Activated T-cell treated with anti-CD3 and anti-CD28 coated beads, Interleukin-2, amount 50 U/mL, for 4 hours (primary cell): ENCODE measurements around the gene PCK1. TPM values are rescaled to one million over a fixed set of nuclear protein-coding genes. Genes with fewer than 3 reads are reported as not detected.
A peak's percentile ranks its signal among the peaks of the same experiment; 100 is the strongest.

Experiments used
- ATAC-seq, 2 donors: fragments of 200-7000 bp; cut with Tn5 transposase; one replicate each; pipeline ENCODE4 v1.10.0; 2021
- DNase-seq: peaks from one replicate; pipeline ENCODE4 v3.0.0-alpha.2; 2020
- H3K27me3 Mint-ChIP-seq: one replicate; pipeline ENCODE4 v1.8.0; 2021; ENCODE audit warnings: low read depth, mixed read lengths
- H3K36me3 Mint-ChIP-seq: one replicate; pipeline ENCODE4 v1.8.0; 2022; ENCODE audit warnings: mixed read lengths; ENCODE audit not compliant: insufficient read depth
- H3K4me1 Mint-ChIP-seq: one replicate; pipeline ENCODE4 v1.8.0; 2021; ENCODE audit warnings: low read depth, mixed read lengths
- H3K4me3 Mint-ChIP-seq: one replicate; pipeline ENCODE4 v1.8.0; 2021; ENCODE audit warnings: mild to moderate bottlenecking, moderate library complexity, mixed read lengths
- H3K9me3 Mint-ChIP-seq: one replicate; pipeline ENCODE4 v1.8.0; 2021; ENCODE audit warnings: mixed read lengths
- total RNA-seq, 3 donors: library from RNA; stranded (reverse); gene quantifications; one replicate each; pipeline ENCODE4 v1.2.1, GENCODE V29; 2021

Gene PCK1
- total RNA-seq, 3 donors from 2014 or later = 0.21 to 0.68 (median 0.22) TPM

- H3K36me3 Mint-ChIP-seq = no peaks in the 10 kb centered on the region
- peaks cover 2% of the 10 kb centered on the region for H3K4me1 Mint-ChIP-seq
- no peaks in the 10 kb centered on the region for H3K9me3 Mint-ChIP-seq
- no peak for DNase-seq
- ATAC-seq = no peak
- H3K4me3 Mint-ChIP-seq = no peak overlapping the region
- H3K27me3 Mint-ChIP-seq = peaks cover 2% of the 10 kb centered on the region
Measured at GRCh38 chr20:57590485-57591288, 29.8 kb downstream of the PCK1 start.

DNA sequence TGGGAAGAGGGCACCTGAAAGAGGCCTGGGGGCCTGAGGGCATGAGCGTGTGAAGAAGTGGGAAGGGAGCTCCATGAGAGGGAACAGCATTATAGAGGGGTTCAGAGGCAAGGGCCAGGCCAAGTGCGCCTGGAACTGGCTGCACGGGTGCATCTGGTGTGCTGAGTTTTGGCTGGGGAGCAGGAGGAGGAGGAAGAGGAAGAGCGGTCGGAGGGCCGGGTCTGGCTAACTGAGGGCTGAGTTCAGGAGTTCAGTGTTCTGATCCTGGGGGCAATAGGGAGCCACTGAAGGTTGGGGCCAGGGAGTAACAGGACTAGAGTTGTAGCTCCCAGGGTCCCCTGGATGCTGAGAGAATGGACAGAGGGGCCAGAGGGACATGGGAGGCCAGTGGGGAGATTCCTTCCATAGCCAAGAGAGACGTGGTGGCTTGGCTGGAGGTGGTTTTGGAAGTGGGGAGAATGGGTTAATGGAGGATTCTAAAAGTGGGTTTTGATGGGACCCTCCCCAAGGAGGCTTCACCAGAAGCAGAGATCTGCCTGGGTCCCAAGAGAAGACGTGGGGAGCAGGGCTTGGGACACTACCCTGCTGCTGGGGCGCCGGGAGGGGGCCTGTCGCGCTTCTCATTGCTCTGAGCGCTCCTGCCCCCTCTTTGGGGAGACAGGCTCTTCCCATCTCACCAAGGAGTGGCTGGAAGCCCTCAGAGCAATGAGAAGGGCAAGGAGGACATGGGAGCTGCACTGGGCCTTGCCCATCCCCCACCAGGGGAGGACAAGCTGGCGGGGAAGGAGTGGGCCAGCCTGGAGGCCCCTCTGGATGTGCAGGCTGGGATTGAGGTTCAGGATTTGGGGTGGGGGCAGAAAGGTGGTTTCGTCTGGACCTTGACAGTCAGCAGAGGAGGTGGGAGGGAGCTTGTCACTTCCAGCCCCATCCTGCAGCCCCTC, 30.6 kb downstream of the PCK1 start:
- Mint-ChIP-seq H3K36me3 (no peaks in the 10 kb centered on the region), H3K4me3 (no peak overlapping the region), H3K9me3 (no peaks in the 10 kb centered on the region), H3K4me1 (peaks cover 2% of the 10 kb centered on the region), H3K27me3 (peaks cover 2% of the 10 kb centered on the region)
- no peak for ATAC-seq
- DNase-seq = no peak

GRCh38 chr20:57592263-57593092, 31.6 kb downstream of the PCK1 start:
- DNase-seq = no peak
- H3K4me3 Mint-ChIP-seq = no peak overlapping the region
- no peaks in the 10 kb centered on the region for H3K9me3 Mint-ChIP-seq
- H3K4me1 Mint-ChIP-seq = peaks cover 2% of the 10 kb centered on the region
- H3K36me3 Mint-ChIP-seq = no peaks in the 10 kb centered on the region
- H3K27me3 Mint-ChIP-seq = no peaks in the 10 kb centered on the region
- no peak for ATAC-seq

GRCh38 chr20:57593134-57593886, 32.4 kb downstream of the PCK1 start:
- H3K4me1 Mint-ChIP-seq = peaks cover 2% of the 10 kb centered on the region
- no peaks in the 10 kb centered on the region for H3K27me3 Mint-ChIP-seq
- H3K4me3 Mint-ChIP-seq = no peak overlapping the region
- H3K36me3 Mint-ChIP-seq = no peaks in the 10 kb centered on the region
- no peaks in the 10 kb centered on the region for H3K9me3 Mint-ChIP-seq
- DNase-seq = no peak
- ATAC-seq = no peak

DNA sequence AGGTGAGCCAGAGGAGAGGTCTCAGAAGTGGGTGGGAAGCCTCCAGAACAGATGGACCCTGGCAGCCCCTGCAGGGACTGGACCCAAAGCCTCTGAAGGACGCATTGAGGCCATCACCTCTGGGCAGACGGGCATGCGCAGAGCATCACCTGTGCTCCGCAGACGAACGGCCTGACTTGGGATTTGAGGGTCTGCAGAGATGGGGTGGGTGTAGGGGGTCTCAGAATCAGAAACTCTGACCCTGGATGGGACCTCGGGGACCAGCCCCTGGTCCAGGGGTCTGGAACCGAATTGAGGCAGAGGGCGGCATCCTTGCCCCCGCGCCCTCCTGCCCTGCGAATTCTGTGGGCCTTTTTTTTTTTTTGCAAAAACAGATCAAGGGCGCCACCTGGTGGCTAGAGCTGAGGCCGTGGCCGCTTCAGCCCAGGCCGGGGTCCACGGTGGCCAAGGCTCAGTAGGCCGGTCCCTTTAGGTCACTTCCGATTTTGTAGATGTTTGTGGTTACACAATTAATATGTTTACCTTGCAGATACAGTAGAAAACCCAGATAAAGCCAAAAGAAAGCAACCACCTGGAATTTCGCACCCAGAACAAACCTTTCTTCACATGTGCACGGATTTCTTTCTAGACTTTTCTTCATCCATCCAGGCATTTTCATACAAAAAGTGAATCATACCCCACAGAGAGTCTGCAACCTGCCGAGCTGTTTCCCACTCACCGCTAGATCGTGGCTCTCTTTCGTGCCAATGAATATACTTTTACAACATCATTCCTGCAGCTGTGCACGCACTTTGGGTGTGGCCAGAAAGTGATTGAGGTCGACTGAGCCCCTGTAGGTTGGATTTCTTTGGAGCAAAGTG, 33.4 kb downstream of the PCK1 start:
- H3K9me3 Mint-ChIP-seq = no peaks in the 10 kb centered on the region
- peak in 1 of 2 donors; percentile 26 for ATAC-seq
- H3K36me3 Mint-ChIP-seq = no peaks in the 10 kb centered on the region
- H3K4me3 Mint-ChIP-seq = no peak overlapping the region
- H3K4me1 Mint-ChIP-seq = peaks cover 2% of the 10 kb centered on the region
- no peaks in the 10 kb centered on the region for H3K27me3 Mint-ChIP-seq
- peak; percentile 49 for DNase-seq

DNA sequence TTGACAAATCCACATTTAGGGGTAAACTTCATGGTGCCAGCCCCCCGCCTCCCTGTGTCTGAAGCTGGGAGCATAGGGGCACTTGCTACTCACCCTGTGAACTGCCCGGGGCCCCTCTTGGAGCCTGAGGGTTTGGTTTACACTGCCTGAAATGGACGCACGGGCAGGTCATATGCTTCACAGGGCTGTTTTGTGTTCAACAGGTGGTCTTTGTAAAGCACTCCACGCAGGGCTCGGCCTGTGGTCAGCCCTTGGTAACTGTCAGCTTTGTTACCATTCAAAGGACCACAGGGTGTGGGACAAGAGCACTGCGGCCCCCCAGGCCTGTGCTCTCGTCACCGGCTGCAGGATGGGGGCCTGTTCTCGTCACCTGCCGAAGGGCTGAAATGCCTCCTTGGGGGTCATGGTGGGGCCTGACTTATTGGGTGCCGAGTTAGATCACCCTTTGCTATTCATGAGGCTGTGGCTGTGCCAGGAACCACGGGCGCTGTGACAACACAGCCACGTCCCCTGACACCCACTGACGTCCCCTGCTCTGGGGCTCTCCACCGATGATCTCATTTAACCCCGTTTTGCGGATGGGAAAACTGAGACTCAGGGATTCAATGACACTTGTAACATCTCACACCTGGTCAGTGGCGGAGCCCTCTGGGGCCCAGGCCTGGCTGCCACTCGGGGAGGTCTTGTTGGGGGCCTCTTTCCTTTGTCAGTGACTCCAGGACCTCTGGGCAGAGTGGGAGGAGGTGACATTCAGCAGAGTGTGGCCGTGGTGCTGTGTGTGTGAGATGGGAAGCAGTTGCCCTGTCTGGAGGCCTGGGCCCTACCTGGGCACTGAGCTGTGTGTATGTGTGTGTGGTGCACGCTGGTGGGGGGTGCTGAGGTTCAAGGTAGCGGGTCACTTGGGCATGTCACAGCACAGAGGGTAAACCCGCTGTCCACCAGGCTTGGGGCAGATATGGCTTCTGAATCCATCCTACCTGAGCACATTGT, 34.4 kb downstream of the PCK1 start:
- DNase-seq (no peak), ATAC-seq (no peak)
- peaks cover 2% of the 10 kb centered on the region for H3K4me1 Mint-ChIP-seq
- no peaks in the 10 kb centered on the region for H3K9me3 Mint-ChIP-seq
- no peak overlapping the region for H3K4me3 Mint-ChIP-seq
- peaks cover 2% of the 10 kb centered on the region for H3K27me3 Mint-ChIP-seq
- H3K36me3 Mint-ChIP-seq = no peaks in the 10 kb centered on the region

GRCh38 chr20:57596358-57596757, 35.4 kb downstream of the PCK1 start:
- Mint-ChIP-seq H3K27me3 (peaks cover 2% of the 10 kb centered on the region), H3K9me3 (no peaks in the 10 kb centered on the region), H3K4me1 (peaks cover 2% of the 10 kb centered on the region), H3K36me3 (no peaks in the 10 kb centered on the region), H3K4me3 (no peak overlapping the region)
- ATAC-seq = no peak
- no peak for DNase-seq

DNA sequence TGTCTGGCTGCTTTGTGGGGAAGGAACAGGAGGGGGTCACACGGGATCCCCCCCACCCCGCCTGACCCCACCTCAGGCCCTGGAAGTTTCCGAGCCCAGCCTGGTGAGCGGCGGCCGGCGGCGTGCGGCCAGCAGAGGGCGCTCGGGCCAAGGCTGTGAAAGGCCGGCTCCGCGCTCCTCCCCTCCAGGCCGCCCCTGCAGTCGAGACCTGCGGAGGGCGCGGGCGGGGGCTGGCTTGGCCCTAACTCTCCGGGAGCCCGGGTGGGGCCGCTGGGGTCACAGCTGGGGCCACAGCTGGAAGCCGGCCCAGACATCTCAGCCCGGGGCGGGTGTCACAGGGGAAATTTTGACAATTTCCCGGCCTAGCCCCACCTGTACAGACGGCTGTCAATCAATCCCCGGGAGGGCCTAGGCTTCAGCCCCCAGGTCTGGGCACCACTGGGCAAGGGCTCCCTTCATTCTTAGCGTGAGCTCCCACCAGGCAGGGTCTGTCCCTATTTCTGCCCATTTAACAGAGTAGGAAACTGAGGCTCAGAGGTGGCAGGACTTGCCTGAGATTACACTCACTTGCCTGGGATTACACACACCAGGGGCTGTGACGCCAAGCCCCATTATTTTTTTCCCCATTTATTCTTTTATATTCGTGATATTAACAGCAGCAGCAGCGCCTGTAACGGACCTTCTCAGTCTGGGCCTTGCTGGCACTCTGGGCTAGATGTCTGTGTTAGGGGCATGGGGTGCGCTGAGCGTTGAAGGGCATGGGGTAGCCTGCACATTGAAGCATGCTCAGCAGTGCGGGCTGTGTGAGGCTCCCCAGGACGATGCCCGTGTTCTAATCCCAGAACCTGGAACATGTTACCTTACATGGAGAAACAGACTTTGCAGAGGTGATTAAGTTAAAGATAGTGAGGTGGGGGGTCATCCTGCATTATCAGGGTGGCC, 36.4 kb downstream of the PCK1 start:
- peaks cover 2% of the 10 kb centered on the region for H3K4me1 Mint-ChIP-seq
- H3K4me3 Mint-ChIP-seq = no peak overlapping the region
- H3K27me3 Mint-ChIP-seq = peaks cover 2% of the 10 kb centered on the region
- peak; percentile 85 to 91 for ATAC-seq
- no peaks in the 10 kb centered on the region for H3K9me3 Mint-ChIP-seq
- DNase-seq = peak; percentile 72
- no peaks in the 10 kb centered on the region for H3K36me3 Mint-ChIP-seq

GRCh38 chr20:57598060-57598459, 37.1 kb downstream of the PCK1 start:
- Mint-ChIP-seq H3K36me3 (no peaks in the 10 kb centered on the region), H3K9me3 (no peaks in the 10 kb centered on the region), H3K27me3 (peaks cover 2% of the 10 kb centered on the region), H3K4me3 (no peak overlapping the region), H3K4me1 (peaks cover 2% of the 10 kb centered on the region)
- no peak for ATAC-seq
- DNase-seq = no peak

DNA sequence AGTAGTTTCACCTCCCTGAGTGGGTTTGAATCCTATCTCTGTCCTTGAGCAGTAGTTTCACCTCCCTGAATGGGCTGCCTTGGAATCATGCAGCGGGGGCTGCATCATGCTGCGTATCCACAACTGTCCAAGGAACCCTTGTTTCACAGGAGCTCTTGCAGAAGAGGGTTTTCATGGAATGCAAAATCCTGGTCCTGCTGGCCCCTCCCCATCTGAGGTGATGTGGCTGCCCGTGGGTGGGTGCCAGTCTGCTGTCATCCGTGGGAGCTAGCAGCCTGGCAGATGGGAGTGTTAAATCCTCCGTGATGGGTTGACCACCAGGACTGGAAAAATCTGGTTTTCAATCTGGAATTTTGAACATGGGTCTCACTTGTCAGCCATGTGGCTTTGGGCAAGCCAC, 37.6 kb downstream of the PCK1 start:
- H3K9me3 Mint-ChIP-seq = no peaks in the 10 kb centered on the region
- H3K4me3 Mint-ChIP-seq = no peak overlapping the region
- H3K36me3 Mint-ChIP-seq = no peaks in the 10 kb centered on the region
- no peak for DNase-seq
- ATAC-seq = no peak
- H3K4me1 Mint-ChIP-seq = peaks cover 2% of the 10 kb centered on the region
- peaks cover 2% of the 10 kb centered on the region for H3K27me3 Mint-ChIP-seq
